ENCODE measurements around the gene TUBB3.
A peak's percentile ranks its signal among the peaks of the same experiment; 100 is the strongest.
"Not testable (repeated sequence)": the region's sequence is repeated elsewhere in the genome, so short reads cannot be mapped to it uniquely, and the experiment has no call there.

TUBB3 gene

GRCh38 chr16:89902980-89903379 lies 20.2 kb upstream of the TUBB3 start:
- no peak for DNase-seq (ENCODE audit: low spot score)

- no peak for DNase-seq (ENCODE audit: low spot score)
These were observed 19.1 kb upstream of the TUBB3 start for GRCh38 chr16:89903908-89904515.

- no peak for DNase-seq (ENCODE audit: low spot score)
These were observed 18.3 kb upstream of the TUBB3 start for GRCh38 chr16:89904606-89905510.

- no peak for DNase-seq (ENCODE audit: low spot score)
These were observed 17.5 kb upstream of the TUBB3 start for GRCh38 chr16:89905511-89906139.

- DNase-seq (ENCODE audit: low spot score) = peak; percentile 32
These were observed 16.8 kb upstream of the TUBB3 start for GRCh38 chr16:89906140-89907025.

- no peak for DNase-seq (ENCODE audit: low spot score)
These were observed 15.9 kb upstream of the TUBB3 start for GRCh38 chr16:89907055-89907814.

- no peak for DNase-seq (ENCODE audit: low spot score)
These were observed 14.9 kb upstream of the TUBB3 start for GRCh38 chr16:89908236-89908635.

- DNase-seq (ENCODE audit: low spot score) = peak; percentile 54
These were observed 13.1 kb upstream of the TUBB3 start for GRCh38 chr16:89909777-89910716.

GRCh38 chr16:89910717-89911354 lies 12.3 kb upstream of the TUBB3 start:
- DNase-seq (ENCODE audit: low spot score) = no peak

GRCh38 chr16:89911375-89911774 lies 11.8 kb upstream of the TUBB3 start:
- no peak for DNase-seq (ENCODE audit: low spot score)

- no peak for DNase-seq (ENCODE audit: low spot score)
These were observed 11.0 kb upstream of the TUBB3 start for GRCh38 chr16:89912143-89912542.

- DNase-seq (ENCODE audit: low spot score) = no peak
These were observed 10.5 kb upstream of the TUBB3 start for GRCh38 chr16:89912627-89913026.

- DNase-seq (ENCODE audit: low spot score) = no peak
These were observed 9.4 kb upstream of the TUBB3 start for GRCh38 chr16:89913408-89914387.

- DNase-seq (ENCODE audit: low spot score) = not testable (repeated sequence)
These were observed 8.4 kb upstream of the TUBB3 start for GRCh38 chr16:89914642-89915285.

- DNase-seq (ENCODE audit: low spot score) = no peak
These were observed 7.6 kb upstream of the TUBB3 start for GRCh38 chr16:89915303-89916232.

GRCh38 chr16:89917773-89918452 lies 5.2 kb upstream of the TUBB3 start:
- peak; percentile 94 for DNase-seq (ENCODE audit: low spot score)
